Activated gamma-delta T cell treated with anti-CD3 and anti-CD28 coated beads, Interleukin-2, amount 50 U/mL, for 16 hours (primary cell): ENCODE results near the gene NDOR1.

ENCODE experiments used
- DNase-seq: peaks from one replicate; pipeline ENCODE4 v3.0.0-alpha.2; 2020; ENCODE audit warnings: low read depth

The NDOR1 gene

GRCh38 chr9:137205126-137206069 lies at the start of gene NDOR1, which contains the start of gene TMEM203:
Gene NDOR1, plus strand, starts transcription at chr9:137205700. Its CDS starts 78 bp downstream, at chr9:137205778.
Gene TMEM203, minus strand, starts transcription at chr9:137205648. Its CDS starts 234 bp downstream, at chr9:137205414.
- peak; percentile 91 for DNase-seq

- peak; percentile 35 for DNase-seq
These were observed 48.7 kb upstream of the NDOR1 start for GRCh38 chr9:137156567-137157375.

GRCh38 chr9:137157618-137158415 lies 47.7 kb upstream of the NDOR1 start:
- DNase-seq = no peak

GRCh38 chr9:137158625-137159024 lies 46.9 kb upstream of the NDOR1 start:
- no peak for DNase-seq

- no peak for DNase-seq
These were observed 46.1 kb upstream of the NDOR1 start for GRCh38 chr9:137159105-137160053.

GRCh38 chr9:137160054-137160425 lies 45.5 kb upstream of the NDOR1 start:
- DNase-seq = no peak

- DNase-seq = no peak
These were observed 44.6 kb upstream of the NDOR1 start for GRCh38 chr9:137160716-137161557.

- no peak for DNase-seq
These were observed 43.7 kb upstream of the NDOR1 start for GRCh38 chr9:137161558-137162486.

- DNase-seq = no peak
These were observed 42.8 kb upstream of the NDOR1 start for GRCh38 chr9:137162505-137163364.

GRCh38 chr9:137163365-137163715 lies 42.2 kb upstream of the NDOR1 start:
- no peak for DNase-seq

- DNase-seq = no peak
These were observed 41.7 kb upstream of the NDOR1 start for GRCh38 chr9:137163805-137164204.

GRCh38 chr9:137164370-137165249 lies 40.9 kb upstream of the NDOR1 start:
- DNase-seq = no peak

- DNase-seq = no peak
These were observed 40.2 kb upstream of the NDOR1 start for GRCh38 chr9:137165250-137165836.

- DNase-seq = no peak
These were observed 38.9 kb upstream of the NDOR1 start for GRCh38 chr9:137166380-137167229.

GRCh38 chr9:137167277-137167746 lies 38.2 kb upstream of the NDOR1 start:
- DNase-seq = no peak
